Measurements from ENCODE around the gene CTSL. TPM values are rescaled to one million over a fixed set of nuclear protein-coding genes. Genes with fewer than 3 reads are reported as not detected.
A peak's percentile ranks its signal among the peaks of the same experiment; 100 is the strongest.

Gene CTSL
- total and polyA plus RNA-seq, 2 experiments from 2014 or later: 34.5 to 35.3 TPM

DNA sequence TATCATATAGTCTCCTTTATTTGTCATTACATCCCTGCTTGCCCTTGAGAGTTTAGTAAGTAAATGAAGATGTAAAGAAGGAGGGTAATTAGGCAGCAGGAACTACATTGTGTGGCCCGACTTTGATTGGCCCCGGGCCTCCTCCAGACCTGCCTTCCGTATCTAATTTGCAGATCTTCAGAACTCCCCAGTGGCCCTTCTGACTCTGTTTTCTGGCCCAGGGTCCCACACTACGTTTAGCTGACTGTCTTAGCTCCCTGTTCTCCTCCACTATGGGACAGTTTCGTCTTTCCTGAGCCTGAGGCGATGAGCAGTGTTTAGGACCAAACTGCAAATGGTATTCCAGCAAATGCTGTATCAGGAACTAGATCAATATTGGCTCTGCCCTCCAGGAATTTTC is 21.6 kb upstream of the CTSL start:
- Histone ChIP-seq H3K27me3 (ENCODE audit: insufficient read depth) (no peaks in the 10 kb centered on the region), H3K36me3 (ENCODE audit: insufficient read depth) (peaks cover 36% of the 10 kb centered on the region; the same call in 1 of the 2 replicates), H3K4me1 (ENCODE audit: insufficient read depth) (no peaks in the 10 kb centered on the region), H3K4me2 (no peak overlapping the region), H3F3A (replicated peaks; ENCODE audit: low read depth) (no peaks in the 10 kb centered on the region; the same call in 1 of the 2 replicates), H2AFZ (no peak overlapping the region), H3K4me3 (no peak overlapping the region), H3K27ac (ENCODE audit: low read depth) (no peak overlapping the region), H3K9me2 (ENCODE audit: insufficient read depth) (no peaks in the 10 kb centered on the region), H4K20me1 (replicated peaks; ENCODE audit: insufficient read depth) (no peaks in the 10 kb centered on the region; the same call in 1 of the 2 replicates), H3K79me2 (replicated peaks; ENCODE audit: insufficient read depth) (no peaks in the 10 kb centered on the region)
- DNase-seq (ENCODE audit: low spot score) (no peak), ATAC-seq (no peak)
- Mint-ChIP-seq H3K27me3 (ENCODE audit: insufficient read depth, low read depth, poor library complexity) (peaks cover 2% of the 10 kb centered on the region), H3K27ac (peak overlapping the region; percentile 41; the same call in 1 of the 2 replicates), H3K36me3 (ENCODE audit: low read depth) (peaks cover 79% of the 10 kb centered on the region), H3K4me3 (no peak overlapping the region), H3K4me1 (no peaks in the 10 kb centered on the region; the same call in 1 of the 3 replicates), H3K9me3 (no peaks in the 10 kb centered on the region)
- TF ChIP-seq, protein P1, sequence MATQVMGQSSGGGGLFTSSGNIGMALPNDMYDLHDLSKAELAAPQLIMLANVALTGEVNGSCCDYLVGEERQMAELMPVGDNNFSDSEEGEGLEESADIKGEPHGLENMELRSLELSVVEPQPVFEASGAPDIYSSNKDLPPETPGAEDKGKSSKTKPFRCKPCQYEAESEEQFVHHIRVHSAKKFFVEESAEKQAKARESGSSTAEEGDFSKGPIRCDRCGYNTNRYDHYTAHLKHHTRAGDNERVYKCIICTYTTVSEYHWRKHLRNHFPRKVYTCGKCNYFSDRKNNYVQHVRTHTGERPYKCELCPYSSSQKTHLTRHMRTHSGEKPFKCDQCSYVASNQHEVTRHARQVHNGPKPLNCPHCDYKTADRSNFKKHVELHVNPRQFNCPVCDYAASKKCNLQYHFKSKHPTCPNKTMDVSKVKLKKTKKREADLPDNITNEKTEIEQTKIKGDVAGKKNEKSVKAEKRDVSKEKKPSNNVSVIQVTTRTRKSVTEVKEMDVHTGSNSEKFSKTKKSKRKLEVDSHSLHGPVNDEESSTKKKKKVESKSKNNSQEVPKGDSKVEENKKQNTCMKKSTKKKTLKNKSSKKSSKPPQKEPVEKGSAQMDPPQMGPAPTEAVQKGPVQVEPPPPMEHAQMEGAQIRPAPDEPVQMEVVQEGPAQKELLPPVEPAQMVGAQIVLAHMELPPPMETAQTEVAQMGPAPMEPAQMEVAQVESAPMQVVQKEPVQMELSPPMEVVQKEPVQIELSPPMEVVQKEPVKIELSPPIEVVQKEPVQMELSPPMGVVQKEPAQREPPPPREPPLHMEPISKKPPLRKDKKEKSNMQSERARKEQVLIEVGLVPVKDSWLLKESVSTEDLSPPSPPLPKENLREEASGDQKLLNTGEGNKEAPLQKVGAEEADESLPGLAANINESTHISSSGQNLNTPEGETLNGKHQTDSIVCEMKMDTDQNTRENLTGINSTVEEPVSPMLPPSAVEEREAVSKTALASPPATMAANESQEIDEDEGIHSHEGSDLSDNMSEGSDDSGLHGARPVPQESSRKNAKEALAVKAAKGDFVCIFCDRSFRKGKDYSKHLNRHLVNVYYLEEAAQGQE (IDR thresholded peaks at IDR 0.05; ENCODE audit: unreplicated experiment): no peak
- TF ChIP-seq ZNF114 (CRISPR knock-in tag; IDR thresholded peaks at IDR 0.05) (no peak), ZNF331 (CRISPR knock-in tag; IDR thresholded peaks at IDR 0.05; ENCODE audit: low read depth) (no peak), CREB1 (CRISPR knock-in tag; IDR thresholded peaks at IDR 0.05; ENCODE audit: low read depth) (no peak), EZH2phosphoT487 (IDR thresholded peaks at IDR 0.05; ENCODE audit: unreplicated experiment) (no peak), JUNB (IDR thresholded peaks at IDR 0.05; ENCODE audit: unreplicated experiment) (no peak), ETS1 (IDR thresholded peaks at IDR 0.05) (no peak), STAT1 (IDR thresholded peaks at IDR 0.05; ENCODE audit: unreplicated experiment) (no peak)
- TF ChIP-seq, protein P2, sequence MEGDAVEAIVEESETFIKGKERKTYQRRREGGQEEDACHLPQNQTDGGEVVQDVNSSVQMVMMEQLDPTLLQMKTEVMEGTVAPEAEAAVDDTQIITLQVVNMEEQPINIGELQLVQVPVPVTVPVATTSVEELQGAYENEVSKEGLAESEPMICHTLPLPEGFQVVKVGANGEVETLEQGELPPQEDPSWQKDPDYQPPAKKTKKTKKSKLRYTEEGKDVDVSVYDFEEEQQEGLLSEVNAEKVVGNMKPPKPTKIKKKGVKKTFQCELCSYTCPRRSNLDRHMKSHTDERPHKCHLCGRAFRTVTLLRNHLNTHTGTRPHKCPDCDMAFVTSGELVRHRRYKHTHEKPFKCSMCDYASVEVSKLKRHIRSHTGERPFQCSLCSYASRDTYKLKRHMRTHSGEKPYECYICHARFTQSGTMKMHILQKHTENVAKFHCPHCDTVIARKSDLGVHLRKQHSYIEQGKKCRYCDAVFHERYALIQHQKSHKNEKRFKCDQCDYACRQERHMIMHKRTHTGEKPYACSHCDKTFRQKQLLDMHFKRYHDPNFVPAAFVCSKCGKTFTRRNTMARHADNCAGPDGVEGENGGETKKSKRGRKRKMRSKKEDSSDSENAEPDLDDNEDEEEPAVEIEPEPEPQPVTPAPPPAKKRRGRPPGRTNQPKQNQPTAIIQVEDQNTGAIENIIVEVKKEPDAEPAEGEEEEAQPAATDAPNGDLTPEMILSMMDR (conservative IDR thresholded peaks at IDR 0.05; ENCODE audit: low read depth in 2 of 2): no peak
